Endothelial cell of umbilical vein (primary cell): ENCODE measurements around the gene SUPT7L. TPM values are rescaled to one million over a fixed set of nuclear protein-coding genes. Genes with fewer than 3 reads are reported as not detected.

Experiments
- BruUV-seq: library from RNA; stranded (reverse); fragments of 400-500 nt; replicated peaks from 2 replicates; lab custom pipeline; 2021; lab: Mats Ljungman, UMichigan
- CTCF ChIA-PET: fragments of 300-600, 350-600 bp; sonication (Branson Sonifier 250); formaldehyde crosslinking; loops from one replicate; lab custom pipeline; 2021; ENCODE audit warnings: antibody characterized with exemption, inconsistent platforms; lab: Charles Lee
- POLR2A ChIA-PET: fragments of 300-600, 350-600 bp; sonication (Branson Sonifier 250); formaldehyde crosslinking; loops from one replicate; lab custom pipeline; 2021; ENCODE audit warnings: antibody characterized with exemption, inconsistent platforms; lab: Charles Lee
- DNase-seq: peaks from one replicate; pipeline ENCODE4 v3.0.0-alpha.2; 2011; ENCODE audit warnings: low read depth, low spot score
- FAIRE-seq: peaks from 2 replicates; lab custom pipeline; 2011; peaks lifted over from hg19 to GRCh38; lab: Jason Lieb, UNC
- H2AFZ ChIP-seq: 2 replicates; pipeline ENCODE4 v1.6.0; 2012; ENCODE audit warnings: low read depth, low read length, control low read depth, inconsistent platforms
- H3K27ac ChIP-seq: 2 replicates; pipeline ENCODE4 v1.5.1; 2011; ENCODE audit warnings: low read depth, mild to moderate bottlenecking, control low read depth, low read length, moderate library complexity; ENCODE audit not compliant: insufficient read depth
- H3K27me3 ChIP-seq, 2 experiments: 2 replicates each; pipeline versions ENCODE4 v1.6.0 to v1.6.1; 2011; ENCODE audit warnings: low read length in 2 of 2, mixed read lengths in 1 of 2; ENCODE audit not compliant: control insufficient read depth in 2 of 2, insufficient read depth in 2 of 2
- H3K36me3 ChIP-seq, 2 experiments: 2 replicates in 1 of 2; 3 replicates in 1 of 2; pipeline ENCODE4 v1.5.1; 2011; ENCODE audit warnings: low read length in 2 of 2, mild to moderate bottlenecking in 1 of 2, moderate library complexity in 1 of 2; ENCODE audit not compliant: control insufficient read depth in 2 of 2, insufficient read depth in 2 of 2; ENCODE audit errors: extremely low read depth in 1 of 2
- H3K4me1 ChIP-seq: 3 replicates; pipeline ENCODE4 v1.5.1; 2011; ENCODE audit warnings: mild to moderate bottlenecking, low read length; ENCODE audit not compliant: control insufficient read depth, insufficient read depth; ENCODE audit errors: extremely low read depth
- H3K4me2 ChIP-seq: 2 replicates; pipeline ENCODE4 v1.6.1; 2011; ENCODE audit warnings: low read length, control low read depth, mixed read lengths; ENCODE audit not compliant: insufficient read depth
- H3K4me3 ChIP-seq, 3 experiments: fragments of 200-600 bp in 1 of 3; sonication (generic), shearing (Covaris generic) in 1 of 3; replicated peaks in 1 of 3; 2 replicates each; pipeline ENCODE4 v1.5.1; 2011 to 2016; ENCODE audit warnings: control low read depth in 3 of 3, low read length in 3 of 3, mild to moderate bottlenecking in 2 of 3, inconsistent platforms in 1 of 3, low read depth in 1 of 3, moderate library complexity in 1 of 3; ENCODE audit not compliant: insufficient read depth in 1 of 3
- H3K79me2 ChIP-seq: 2 replicates; pipeline ENCODE4 v1.6.0; 2012; ENCODE audit warnings: low read length, inconsistent platforms; ENCODE audit not compliant: control insufficient read depth, insufficient read depth
- H3K9ac ChIP-seq: replicated peaks from 2 replicates; pipeline ENCODE3; 2011; ENCODE audit warnings: low read length, control low read depth; ENCODE audit not compliant: insufficient read depth; ENCODE audit errors: extremely low read depth
- H3K9me1 ChIP-seq: replicated peaks from 3 replicates; pipeline ENCODE4 v1.6.0; 2011; ENCODE audit warnings: mild to moderate bottlenecking, low read length; ENCODE audit not compliant: control insufficient read depth, insufficient read depth; ENCODE audit errors: extremely low read depth
- H3K9me3 ChIP-seq: replicated peaks from 2 replicates; pipeline ENCODE4 v1.5.1; 2012; ENCODE audit warnings: low read length, inconsistent platforms; ENCODE audit not compliant: control insufficient read depth, insufficient read depth
- H4K20me1 ChIP-seq: replicated peaks from 2 replicates; pipeline ENCODE3; 2011; ENCODE audit warnings: mild to moderate bottlenecking, low read length; ENCODE audit not compliant: control insufficient read depth, insufficient read depth; ENCODE audit errors: extremely low read depth
- EZH2 ChIP-seq: IDR thresholded peaks from 2 replicates; pipeline ENCODE4 v1.6.1; 2012; ENCODE audit warnings: borderline replicate concordance, low read depth, mild to moderate bottlenecking, moderate library complexity, low read length, inconsistent platforms; ENCODE audit not compliant: severe bottlenecking
- FOS ChIP-seq: IDR thresholded peaks from 2 replicates; pipeline ENCODE4 v1.6.1; 2011; ENCODE audit warnings: mild to moderate bottlenecking, low read length, moderate library complexity, borderline replicate concordance; ENCODE audit not compliant: insufficient read depth
- GATA2 ChIP-seq: IDR thresholded peaks from 2 replicates; pipeline ENCODE4 v1.7.0; 2011; ENCODE audit warnings: low read depth, mild to moderate bottlenecking, moderate library complexity, mixed read lengths, low read length; ENCODE audit not compliant: insufficient read length, insufficient read depth
- JUN ChIP-seq: IDR thresholded peaks from 2 replicates; pipeline ENCODE4 v1.6.1; 2011; ENCODE audit warnings: borderline replicate concordance, low read depth; ENCODE audit not compliant: insufficient read length, insufficient read depth
- MYC ChIP-seq: IDR thresholded peaks from one replicate; pipeline ENCODE4 v1.6.1; 2011; ENCODE audit warnings: mild to moderate bottlenecking, low read depth, low read length
- POLR2A ChIP-seq: IDR thresholded peaks from 2 replicates; pipeline ENCODE4 v1.6.1; 2012; ENCODE audit warnings: low read depth, mild to moderate bottlenecking, control low read depth, low read length
- POLR2AphosphoS5 ChIP-seq: IDR thresholded peaks from 2 replicates; pipeline ENCODE4 v1.6.1; 2012; ENCODE audit warnings: low read depth, mild to moderate bottlenecking, control low read depth, low read length, moderate library complexity; ENCODE audit not compliant: insufficient read depth
- dilution Hi-C: fragments of 300-500 bp; cut with MboI; formaldehyde crosslinking; loops from one replicate; pipeline ENCODE4 v1.15.0; 2019; ENCODE audit warnings: low sequenced_read_pairs; ENCODE audit not compliant: extremely low pct_ligation_motif_present
- intact Hi-C: fragments of 100-400 bp; cut with micrococcal nuclease; formaldehyde crosslinking; loops from one replicate; pipeline ENCODE4 v1.10.0; 2022
- polyA plus RNA-seq, 4 experiments: library from polyadenylated mRNA; depleted of rRNA in 3 of 4; stranded (reverse) in 3 of 4; unstranded in 1 of 4; fragments of >200 nt; gene quantifications; 2 replicates each; pipeline versions ENCODE4 v1.2.1 to v1.2.3, GENCODE V29; 2011 to 2012; ENCODE audit warnings: missing spikeins in 1 of 4
- total RNA-seq: library from RNA; stranded (reverse); gene quantifications from 2 replicates; pipeline ENCODE4 v1.2.3, GENCODE V29; 2021
- TF ChIP-seq, protein P1 (sequence below), 2 donors: IDR thresholded peaks; 1 replicate in 1 of 2; 2 replicates in 1 of 2; pipeline ENCODE4 v1.5.1; 2011; ENCODE audit warnings: low read length in 2 of 2, mild to moderate bottlenecking in 2 of 2, moderate library complexity in 2 of 2, control low read depth in 1 of 2, inconsistent platforms in 1 of 2, low read depth in 1 of 2; ENCODE audit not compliant: insufficient read depth in 1 of 2; ENCODE audit errors: extremely low read depth in 1 of 2
- TF ChIP-seq, protein P2 (sequence below): IDR thresholded peaks from 2 replicates; pipeline ENCODE4 v1.6.1; 2011; ENCODE audit not compliant: insufficient read depth, insufficient read length

Gene SUPT7L
- total and polyA plus RNA-seq, 2 donors (not counting 3 experiments of a cell fraction or from before 2014, with no cell fraction given), result 30.3 to 44.5 TPM

DNA sequence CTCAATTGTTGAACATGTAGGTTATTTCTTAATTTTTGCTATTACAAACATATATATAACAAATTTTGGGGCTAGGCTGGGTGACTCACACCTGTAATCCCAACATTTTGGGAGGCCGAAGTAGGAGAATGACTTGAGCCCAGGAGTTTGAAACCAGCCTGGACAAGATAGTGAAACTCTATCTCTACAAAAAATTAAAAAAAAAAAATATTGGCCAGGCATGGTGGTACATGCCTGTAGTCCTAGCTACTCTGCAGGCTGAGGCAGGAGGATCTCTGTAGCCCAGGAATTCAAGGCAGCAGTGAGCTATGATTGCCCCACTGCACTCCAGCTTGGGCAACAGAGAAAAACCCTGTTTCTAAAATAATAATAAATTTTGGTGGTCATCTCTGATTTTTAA is 23.8 kb upstream of the SUPT7L start:
- dilution Hi-C loops (no loop called here), intact Hi-C loops (no loop called here)
- Histone ChIP-seq H3K9me3 (no peaks in the 10 kb centered on the region), H3K4me3 (no peak overlapping the region), H3K27me3 (no peaks in the 10 kb centered on the region), H2AFZ (no peak overlapping the region), H3K36me3 (peaks cover 7 to 16% of the 10 kb centered on the region in 2 experiments), H4K20me1 (no peaks in the 10 kb centered on the region), H3K9ac (no peak overlapping the region), H3K4me1 (peaks cover 12% of the 10 kb centered on the region), H3K4me2 (no peak overlapping the region), H3K79me2 (no peaks in the 10 kb centered on the region), H3K27ac (no peak overlapping the region), H3K9me1 (no peaks in the 10 kb centered on the region)
- TF ChIP-seq POLR2A, result no peak
- no peak for TF ChIP-seq MYC
- TF ChIP-seq, protein P1, sequence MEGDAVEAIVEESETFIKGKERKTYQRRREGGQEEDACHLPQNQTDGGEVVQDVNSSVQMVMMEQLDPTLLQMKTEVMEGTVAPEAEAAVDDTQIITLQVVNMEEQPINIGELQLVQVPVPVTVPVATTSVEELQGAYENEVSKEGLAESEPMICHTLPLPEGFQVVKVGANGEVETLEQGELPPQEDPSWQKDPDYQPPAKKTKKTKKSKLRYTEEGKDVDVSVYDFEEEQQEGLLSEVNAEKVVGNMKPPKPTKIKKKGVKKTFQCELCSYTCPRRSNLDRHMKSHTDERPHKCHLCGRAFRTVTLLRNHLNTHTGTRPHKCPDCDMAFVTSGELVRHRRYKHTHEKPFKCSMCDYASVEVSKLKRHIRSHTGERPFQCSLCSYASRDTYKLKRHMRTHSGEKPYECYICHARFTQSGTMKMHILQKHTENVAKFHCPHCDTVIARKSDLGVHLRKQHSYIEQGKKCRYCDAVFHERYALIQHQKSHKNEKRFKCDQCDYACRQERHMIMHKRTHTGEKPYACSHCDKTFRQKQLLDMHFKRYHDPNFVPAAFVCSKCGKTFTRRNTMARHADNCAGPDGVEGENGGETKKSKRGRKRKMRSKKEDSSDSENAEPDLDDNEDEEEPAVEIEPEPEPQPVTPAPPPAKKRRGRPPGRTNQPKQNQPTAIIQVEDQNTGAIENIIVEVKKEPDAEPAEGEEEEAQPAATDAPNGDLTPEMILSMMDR (IDR thresholded peaks at IDR 0.05; ENCODE audit: extremely low read depth in 1 of 2, insufficient read depth in 1 of 2, low read depth in 1 of 2, low read length in 2 of 2), result no peak
- no peak for TF ChIP-seq JUN
- no peak for TF ChIP-seq GATA2
- TF ChIP-seq POLR2AphosphoS5, result no peak
- TF ChIP-seq, protein P2, sequence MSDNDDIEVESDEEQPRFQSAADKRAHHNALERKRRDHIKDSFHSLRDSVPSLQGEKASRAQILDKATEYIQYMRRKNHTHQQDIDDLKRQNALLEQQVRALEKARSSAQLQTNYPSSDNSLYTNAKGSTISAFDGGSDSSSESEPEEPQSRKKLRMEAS, result no peak
- no peak for TF ChIP-seq EZH2
- TF ChIP-seq FOS, result no peak
- no TSS peak for BruUV-seq
- ChIA-PET CTCF (no interaction called here), POLR2A (no interaction called here)
- DNase-seq (no peak), FAIRE-seq (no peak)
